ENCODE data around the gene IL16. TPM values are rescaled to one million over a fixed set of nuclear protein-coding genes. Genes with fewer than 3 reads are reported as not detected.

The IL16 gene
- total and polyA plus RNA-seq, 9 donors = 1.8 to 16.5 (median 9.0) TPM

DNA sequence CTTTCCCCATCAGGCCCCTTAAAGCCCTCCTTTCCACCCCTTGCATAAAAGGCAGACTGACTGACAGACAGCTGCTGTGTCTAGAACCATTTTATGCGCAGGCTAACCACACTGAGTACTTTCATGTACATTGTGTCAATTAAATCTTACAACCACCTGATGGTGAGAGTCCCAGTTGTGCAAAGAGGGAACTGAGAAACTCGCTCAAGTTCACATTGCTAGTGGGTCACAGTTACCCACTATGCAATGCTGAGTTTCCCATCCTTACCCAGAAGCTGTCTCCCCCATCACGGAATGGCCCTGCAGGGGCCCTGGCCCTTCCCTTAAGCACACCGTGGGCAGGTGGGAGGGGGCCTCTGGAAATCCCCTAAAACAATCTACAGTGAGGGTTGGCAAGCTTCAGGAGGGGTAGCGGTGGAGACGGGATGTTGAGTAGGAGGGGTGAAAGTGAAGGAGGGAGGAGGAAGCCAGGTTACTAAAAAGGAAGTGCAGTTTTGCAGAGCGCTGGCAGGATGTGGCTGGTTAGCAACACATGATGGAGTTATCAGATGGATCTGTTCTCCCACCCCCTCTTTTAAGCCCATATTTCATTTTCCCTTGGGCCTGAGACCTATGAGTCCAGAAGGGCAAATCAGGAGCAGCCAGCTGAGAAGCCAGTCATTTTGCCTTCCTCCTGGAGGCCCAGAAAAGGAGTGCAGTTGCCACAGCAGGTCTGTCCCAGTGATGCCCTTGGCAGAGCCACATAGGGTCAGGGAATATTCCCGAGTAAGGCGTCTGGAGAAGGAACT lies 97.2 kb downstream of the IL16 start:
- Histone ChIP-seq H3K27ac (no peak overlapping the region), H3K36me3 (no peaks in the 10 kb centered on the region), H3K27me3 (no peaks in the 10 kb centered on the region), H3K4me1 (ENCODE audit: insufficient read depth) (no peaks in the 10 kb centered on the region), H3K9me3 (no peaks in the 10 kb centered on the region), H3K4me3 (no peak overlapping the region)
- WGBS, 3 donors = 70 to 88% (median 76%) methylated on average over 9 of the region's 9 CpGs
- DNase-seq = no peak
- intact Hi-C loops (cut with DNase I) = no loop called here
- TF ChIP-seq POLR2A (IDR thresholded peaks at IDR 0.05) (no peak), EP300 (IDR thresholded peaks at IDR 0.05) (no peak)
- TF ChIP-seq, protein P1, sequence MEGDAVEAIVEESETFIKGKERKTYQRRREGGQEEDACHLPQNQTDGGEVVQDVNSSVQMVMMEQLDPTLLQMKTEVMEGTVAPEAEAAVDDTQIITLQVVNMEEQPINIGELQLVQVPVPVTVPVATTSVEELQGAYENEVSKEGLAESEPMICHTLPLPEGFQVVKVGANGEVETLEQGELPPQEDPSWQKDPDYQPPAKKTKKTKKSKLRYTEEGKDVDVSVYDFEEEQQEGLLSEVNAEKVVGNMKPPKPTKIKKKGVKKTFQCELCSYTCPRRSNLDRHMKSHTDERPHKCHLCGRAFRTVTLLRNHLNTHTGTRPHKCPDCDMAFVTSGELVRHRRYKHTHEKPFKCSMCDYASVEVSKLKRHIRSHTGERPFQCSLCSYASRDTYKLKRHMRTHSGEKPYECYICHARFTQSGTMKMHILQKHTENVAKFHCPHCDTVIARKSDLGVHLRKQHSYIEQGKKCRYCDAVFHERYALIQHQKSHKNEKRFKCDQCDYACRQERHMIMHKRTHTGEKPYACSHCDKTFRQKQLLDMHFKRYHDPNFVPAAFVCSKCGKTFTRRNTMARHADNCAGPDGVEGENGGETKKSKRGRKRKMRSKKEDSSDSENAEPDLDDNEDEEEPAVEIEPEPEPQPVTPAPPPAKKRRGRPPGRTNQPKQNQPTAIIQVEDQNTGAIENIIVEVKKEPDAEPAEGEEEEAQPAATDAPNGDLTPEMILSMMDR (IDR thresholded peaks at IDR 0.05) = no peak

DNA sequence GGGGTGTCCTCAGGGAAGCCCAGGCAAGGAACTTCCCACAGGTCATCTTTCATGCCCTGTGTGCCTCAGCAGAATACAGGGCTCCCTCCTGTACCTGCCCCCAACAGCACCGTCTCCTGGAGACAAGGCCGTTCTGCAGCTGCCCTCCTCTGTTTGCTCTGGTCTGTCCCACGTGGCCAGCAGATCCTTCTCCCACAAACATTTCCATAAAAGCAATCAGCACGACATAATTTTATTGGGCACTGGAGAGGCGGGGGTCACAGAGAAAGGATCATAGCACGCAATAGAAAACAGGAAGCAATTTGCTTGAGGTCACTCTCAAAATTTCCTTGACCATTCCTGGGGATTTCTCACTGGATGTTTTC lies 97.8 kb downstream of the IL16 start:
- no peak for DNase-seq

DNA sequence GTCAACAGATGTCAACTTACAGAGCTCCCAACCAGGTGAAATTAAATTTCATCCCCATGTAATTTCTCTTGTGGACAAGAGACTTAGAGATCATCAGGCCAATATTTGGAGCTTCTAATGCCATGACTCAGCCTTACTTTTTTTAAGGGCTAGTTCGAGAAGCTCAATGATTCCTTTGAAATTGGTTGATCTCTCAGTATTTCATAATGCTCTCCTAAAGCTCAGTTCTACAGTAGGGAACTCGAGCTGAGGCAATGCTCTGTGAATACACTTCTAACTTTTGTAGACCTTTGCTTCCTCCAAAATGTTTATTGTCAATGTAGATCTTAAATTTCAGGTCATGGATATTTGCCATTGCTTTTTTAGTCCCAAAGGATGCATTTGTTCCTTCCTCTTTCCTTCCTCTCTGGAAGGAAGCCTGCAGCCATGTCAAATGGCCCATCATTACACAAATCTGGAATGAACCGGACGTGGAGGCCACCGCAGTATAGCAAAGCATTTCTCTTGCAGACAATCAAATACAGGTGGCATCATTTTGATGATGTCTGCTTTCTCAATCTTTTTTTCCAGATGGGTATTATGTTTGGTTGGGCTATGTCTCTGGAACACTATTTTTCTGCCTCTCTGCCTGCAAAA lies 98.9 kb downstream of the IL16 start:
- H3K4me3 ChIP-seq = no peak overlapping the region

More for the DNA sequence above, 97.8 kb downstream of the IL16 start:
- Histone ChIP-seq H3K27ac (no peak overlapping the region), H3K36me3 (no peaks in the 10 kb centered on the region), H3K27me3 (no peaks in the 10 kb centered on the region), H3K4me1 (ENCODE audit: insufficient read depth) (no peaks in the 10 kb centered on the region), H3K4me3 (no peak overlapping the region), H3K9me3 (no peaks in the 10 kb centered on the region)
- 48 to 59% (median 53%) methylated on average over 6 of the region's 6 CpGs for WGBS, 3 donors
- intact Hi-C loops (cut with DNase I) = no loop called here
- TF ChIP-seq EP300 (IDR thresholded peaks at IDR 0.05) (no peak), POLR2A (IDR thresholded peaks at IDR 0.05) (no peak)
- TF ChIP-seq, protein P1 (IDR thresholded peaks at IDR 0.05) = no peak

DNA sequence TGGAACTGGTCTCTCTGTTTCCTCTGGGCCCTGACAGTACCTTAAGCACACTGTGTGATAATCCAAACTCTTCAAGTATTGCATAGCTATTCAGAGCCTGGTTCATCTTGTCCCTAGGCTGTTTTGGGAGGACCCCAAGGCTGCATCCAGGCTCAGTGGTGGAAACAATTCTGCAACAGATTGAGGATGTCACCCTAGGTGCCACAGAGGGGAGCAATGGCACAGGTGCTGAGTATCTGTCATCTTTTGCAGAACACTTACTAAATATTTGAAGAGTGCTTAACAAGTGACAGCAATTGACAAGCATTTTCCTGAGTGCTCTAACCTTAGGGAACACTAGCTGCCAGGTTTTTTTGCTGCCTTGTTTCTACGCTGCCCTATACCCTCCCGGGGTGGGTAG lies 99.5 kb downstream of the IL16 start:
- Histone ChIP-seq H3K4me1 (ENCODE audit: insufficient read depth) (no peaks in the 10 kb centered on the region), H3K27me3 (no peaks in the 10 kb centered on the region), H3K4me3 (no peak overlapping the region), H3K27ac (no peak overlapping the region), H3K36me3 (no peaks in the 10 kb centered on the region), H3K9me3 (no peaks in the 10 kb centered on the region)
- 93 to 96% (median 94%) methylated on average over 2 of the region's 2 CpGs for WGBS, 3 donors
- intact Hi-C loops (cut with DNase I) = no loop called here
- no peak for TF ChIP-seq EP300 (IDR thresholded peaks at IDR 0.05)
- TF ChIP-seq, protein P1 (IDR thresholded peaks at IDR 0.05) = no peak
- no peak for TF ChIP-seq POLR2A (IDR thresholded peaks at IDR 0.05)
- no peak for DNase-seq

More for the DNA sequence above, 98.9 kb downstream of the IL16 start:
- H3K36me3 ChIP-seq = no peaks in the 10 kb centered on the region
- H3K4me1 ChIP-seq (ENCODE audit: insufficient read depth) = no peaks in the 10 kb centered on the region
- TF ChIP-seq POLR2A (IDR thresholded peaks at IDR 0.05) = no peak
- no peak for TF ChIP-seq EP300 (IDR thresholded peaks at IDR 0.05)
- TF ChIP-seq, protein P1 (IDR thresholded peaks at IDR 0.05) = no peak
- DNase-seq = no peak
- intact Hi-C loops (cut with DNase I) = no loop called here
- 84 to 92% (median 87%) methylated on average over 5 of the region's 5 CpGs for WGBS, 3 donors
- H3K27ac ChIP-seq = no peak overlapping the region
- no peaks in the 10 kb centered on the region for H3K9me3 ChIP-seq
- H3K27me3 ChIP-seq = no peaks in the 10 kb centered on the region
